Fibroblast of peridontal ligament (primary cell): ENCODE results near the gene CHMP6.
"Not testable (repeated sequence)": the region's sequence is repeated elsewhere in the genome, so short reads cannot be mapped to it uniquely, and the experiment has no call there.

Experiments
- DNase-seq: peaks from one replicate; pipeline ENCODE4 v3.0.0-alpha.2; 2010; ENCODE audit errors: extremely low read depth

The CHMP6 gene

GRCh38 chr17:81011951-81012350 is 20.3 kb downstream of the CHMP6 start:
- DNase-seq = no peak

DNA sequence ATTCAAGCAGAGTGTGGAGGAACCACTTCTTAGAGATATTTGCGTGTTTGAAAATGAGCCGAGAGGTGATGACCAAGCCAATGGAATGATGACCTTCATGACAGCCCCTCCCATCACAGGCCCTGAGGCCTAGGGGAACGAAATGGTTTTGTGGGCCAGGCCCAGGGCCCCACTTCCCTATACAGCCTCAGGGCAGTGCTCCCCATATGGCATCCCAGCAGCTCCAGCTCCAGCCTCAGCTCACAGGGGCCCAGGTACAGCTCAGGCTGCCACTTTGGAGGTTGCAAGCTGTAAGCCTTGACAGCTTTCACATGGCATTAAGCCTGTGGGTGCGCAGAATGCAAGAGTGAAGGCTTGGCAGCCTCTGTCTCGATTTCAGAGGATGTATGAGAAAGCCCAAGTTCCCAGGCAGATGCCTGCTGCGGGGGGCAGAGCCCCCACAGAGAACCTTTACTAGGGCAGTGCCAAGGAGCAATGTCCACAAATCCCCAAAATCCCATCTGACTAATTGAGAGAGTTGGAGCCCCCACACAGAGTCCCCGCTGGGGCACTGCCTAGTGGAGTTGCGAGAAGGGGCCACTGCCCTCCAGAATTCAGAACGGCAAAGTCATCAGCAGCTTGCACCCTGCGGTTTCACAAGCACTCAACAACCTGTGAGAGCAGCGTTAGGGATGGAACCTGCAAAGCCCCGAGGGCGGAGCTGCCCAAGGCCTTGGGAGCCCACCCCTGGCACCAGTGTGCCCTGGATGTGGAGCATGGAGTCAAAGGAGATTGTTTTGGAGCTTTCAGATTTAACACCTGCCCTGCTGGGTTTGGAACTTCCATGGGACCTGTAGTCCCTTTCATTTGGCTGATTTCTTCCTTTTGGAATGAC is 21.2 kb downstream of the CHMP6 start:
- DNase-seq = no peak

GRCh38 chr17:81013642-81014041 is 22.0 kb downstream of the CHMP6 start:
- no peak for DNase-seq

DNA sequence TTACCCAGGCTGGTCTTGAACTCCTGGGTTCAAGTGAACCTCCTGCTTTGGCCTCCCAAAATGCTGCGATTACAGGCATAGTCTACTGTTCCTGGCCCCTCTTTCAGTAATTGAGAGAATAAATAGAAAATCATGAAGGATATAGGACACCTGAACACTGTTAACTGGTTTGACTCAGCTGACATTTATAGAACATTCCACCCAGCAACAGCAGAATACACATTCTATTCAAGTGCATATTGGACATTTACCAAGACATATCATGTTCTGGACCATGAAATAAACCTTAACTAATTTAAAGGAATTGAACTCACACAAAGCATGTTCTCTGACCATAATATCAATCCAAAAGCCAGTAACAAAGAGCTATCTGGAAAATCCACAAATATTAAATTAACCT is 23.5 kb downstream of the CHMP6 start:
- DNase-seq = peak; percentile 37

DNA sequence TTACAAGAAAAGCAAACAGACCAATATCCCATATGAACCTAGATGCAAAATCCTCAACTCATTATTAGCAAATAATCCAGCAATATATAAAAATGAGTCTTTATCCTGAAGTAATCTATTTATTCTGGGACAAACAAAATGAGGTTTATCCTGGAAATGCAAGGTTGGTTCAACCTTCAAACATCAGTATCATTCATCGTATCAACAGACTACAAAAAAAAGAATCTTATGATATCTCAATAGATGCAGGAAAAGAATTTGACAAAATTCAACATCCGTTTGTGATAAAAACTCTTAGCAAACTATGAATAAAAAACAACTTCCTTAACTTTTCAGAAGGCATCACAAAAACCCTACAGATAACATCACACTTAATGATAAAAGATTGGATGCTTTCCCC is 24.9 kb downstream of the CHMP6 start:
- no peak for DNase-seq

DNA sequence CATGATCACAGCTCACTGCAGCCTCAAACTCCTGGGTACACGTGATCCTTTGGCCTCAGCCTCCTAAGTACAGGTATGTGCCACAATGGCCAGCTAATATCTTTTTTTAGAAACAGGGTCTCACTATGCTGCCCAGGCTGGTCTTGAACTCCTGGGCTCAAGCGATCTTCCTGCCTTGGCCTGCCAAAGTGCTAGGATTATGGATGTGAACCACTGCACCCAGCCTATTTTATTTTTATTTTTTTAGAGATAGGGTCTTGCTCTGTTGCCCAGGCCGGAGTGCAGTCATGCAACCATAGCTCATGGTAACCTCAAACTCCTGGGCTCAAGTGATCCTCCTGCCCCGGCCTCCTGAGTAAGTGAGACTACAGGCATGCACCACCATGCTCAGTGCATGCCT is 25.7 kb downstream of the CHMP6 start:
- not testable (repeated sequence) for DNase-seq

DNA sequence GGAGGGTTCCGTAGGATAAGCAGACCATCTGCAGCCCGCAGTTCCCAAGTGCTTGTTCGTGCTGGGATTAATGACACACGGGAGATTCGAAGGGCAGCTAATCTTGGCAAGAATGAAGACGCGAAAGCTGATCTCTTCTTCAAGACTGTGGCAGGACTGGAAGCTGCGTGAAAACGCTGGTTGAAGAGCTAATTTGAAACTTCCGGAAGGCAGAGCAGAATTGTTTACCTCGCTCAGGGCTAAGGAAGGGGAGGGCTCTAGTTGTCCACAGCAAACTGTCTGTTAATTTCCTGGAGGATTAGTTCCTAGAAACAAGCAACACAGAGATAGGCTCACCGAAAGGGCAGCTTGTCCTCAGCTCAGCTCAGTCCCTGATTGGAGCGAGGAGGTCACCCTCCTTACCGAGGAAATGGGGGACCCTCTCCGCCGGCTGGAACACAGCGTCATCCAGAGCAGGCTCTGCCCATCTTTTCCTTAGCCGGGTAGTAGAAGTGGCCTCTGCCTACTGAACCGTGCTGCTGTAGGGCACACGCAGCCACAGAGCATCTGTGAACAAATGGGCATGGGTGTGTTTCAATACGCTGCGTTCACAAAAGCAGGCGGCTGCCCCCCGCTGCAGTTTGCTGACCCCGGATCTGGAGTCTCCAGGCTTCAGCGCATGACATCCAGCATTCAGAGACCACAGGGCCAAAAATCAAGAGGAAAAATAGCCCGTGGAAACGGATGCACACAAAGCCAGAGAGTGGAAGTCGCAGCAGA is 26.6 kb downstream of the CHMP6 start:
- DNase-seq = peak; percentile 66

- DNase-seq = no peak
These were observed 28.2 kb downstream of the CHMP6 start for GRCh38 chr17:81019563-81020442.

DNA sequence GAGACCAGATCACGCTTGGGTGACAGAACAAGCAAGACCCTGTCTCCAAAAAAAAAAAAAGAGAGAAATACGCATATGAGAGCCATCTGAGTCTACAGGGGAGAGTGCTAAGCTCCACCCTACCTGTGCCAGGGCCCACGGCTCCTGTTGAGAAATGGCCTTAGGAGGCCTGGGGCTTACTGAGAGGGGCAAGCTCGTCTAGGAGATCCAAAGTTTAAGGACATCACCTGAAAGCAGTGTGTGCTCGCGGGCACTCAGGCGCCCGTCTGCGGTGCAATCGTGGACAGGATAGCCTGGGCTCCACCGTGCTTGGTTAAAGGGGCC is 28.8 kb downstream of the CHMP6 start:
- no peak for DNase-seq

DNA sequence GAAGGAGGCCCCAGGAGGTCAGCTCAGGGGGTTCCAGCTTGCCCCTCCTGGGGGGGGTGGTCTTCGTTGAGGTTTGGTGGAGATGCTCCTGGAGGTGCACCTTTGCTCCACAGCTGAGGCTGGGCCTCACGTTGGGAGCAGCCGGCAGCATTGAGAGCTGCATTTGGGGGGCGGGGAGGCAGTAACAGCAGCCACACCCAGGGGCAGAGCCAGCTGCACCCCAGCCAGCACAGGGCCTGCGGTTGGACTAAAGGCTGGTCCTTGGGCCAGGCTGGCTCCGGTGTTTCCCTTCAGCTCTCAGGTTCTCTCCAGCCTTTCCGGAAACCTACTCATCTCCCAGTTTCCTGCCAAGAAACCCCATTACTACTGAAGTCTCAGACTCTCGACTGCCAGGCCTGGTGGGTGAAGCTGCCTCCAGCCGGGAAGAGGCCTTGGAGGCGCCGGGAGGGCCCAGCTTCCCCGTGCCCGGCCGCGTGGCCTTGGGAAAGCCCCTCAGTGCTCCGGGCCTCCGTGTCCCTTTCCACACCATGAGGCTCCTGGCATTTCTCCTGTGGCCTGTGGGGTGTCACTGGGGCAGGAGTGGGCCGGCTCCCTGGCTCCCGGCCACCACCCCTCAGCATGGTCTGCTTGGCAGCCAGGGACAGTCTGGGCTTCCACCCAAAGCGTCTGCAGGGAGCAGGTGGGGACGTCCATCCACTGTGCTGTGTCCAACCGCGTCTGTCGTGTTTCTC is 29.3 kb downstream of the CHMP6 start:
- DNase-seq = no peak

GRCh38 chr17:81021531-81022343 is 30.1 kb downstream of the CHMP6 start:
- no peak for DNase-seq

DNA sequence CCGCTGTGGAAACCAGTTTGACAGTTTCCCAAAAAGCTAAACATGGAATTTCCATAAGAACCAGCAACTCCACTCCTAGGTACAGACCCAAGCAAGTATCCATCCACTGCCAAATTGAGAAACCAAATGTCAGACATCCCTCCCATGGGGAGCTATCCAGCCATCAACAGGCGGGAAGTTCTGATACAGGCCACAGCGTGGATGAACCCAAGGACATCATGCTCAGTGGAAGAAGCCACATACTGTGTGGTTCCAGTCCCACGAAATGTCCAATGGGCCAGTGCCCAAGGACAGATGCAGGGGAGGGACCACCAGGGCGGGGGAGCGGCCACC is 30.7 kb downstream of the CHMP6 start:
- no peak for DNase-seq

DNA sequence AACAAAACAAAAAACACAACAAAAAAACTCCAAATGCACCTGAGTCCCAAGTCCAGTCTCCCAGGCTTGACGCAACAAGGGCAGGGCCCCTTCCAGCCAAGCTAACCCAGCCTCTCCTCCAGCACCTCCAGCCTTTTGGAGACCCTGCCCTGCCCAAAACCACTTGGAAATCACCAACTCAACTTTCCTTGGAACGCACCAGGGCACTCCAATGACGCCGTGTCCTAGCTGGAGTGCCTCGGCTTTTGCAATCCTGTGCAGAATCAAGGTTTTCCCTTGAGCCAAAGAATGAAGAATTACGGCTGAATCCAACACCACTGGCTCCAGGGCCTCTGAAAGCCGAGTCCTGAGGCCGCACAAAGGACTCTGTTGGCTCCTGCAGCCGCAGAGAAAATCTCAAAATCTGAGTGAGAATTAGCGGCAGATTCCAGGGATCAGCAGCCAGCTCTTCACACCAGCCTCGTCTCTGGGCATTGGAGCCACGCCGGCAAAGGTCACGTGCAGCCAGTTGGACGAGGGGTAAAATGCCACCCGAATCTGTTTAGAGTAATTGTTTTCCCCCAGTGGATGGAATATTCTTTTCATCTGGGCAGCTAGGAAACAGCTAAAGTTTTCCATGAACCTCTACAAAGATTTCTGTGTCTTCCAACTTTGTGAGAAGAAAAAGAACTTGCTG is 33.6 kb downstream of the CHMP6 start:
- no peak for DNase-seq

DNA sequence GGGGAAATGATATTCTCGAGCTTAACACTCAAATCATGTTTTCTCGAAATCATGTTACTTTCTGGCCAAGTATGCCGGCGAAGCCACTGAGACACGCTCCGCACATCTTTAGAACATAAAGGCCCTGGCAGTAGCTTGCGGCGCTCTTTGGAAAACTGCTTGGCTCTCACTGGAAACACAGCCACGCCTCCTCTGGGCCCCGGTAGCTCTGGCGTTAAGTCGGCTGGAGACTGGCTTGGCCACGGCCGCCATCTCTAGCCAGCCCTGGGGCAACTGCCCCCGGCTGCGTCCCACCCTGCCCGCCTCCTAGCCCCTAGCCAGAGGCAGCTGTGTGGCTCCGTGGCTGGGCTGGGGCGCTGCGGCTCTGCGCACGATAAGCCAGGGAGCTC is 34.1 kb downstream of the CHMP6 start:
- DNase-seq = peak; percentile 52

- no peak for DNase-seq
These were observed 34.8 kb downstream of the CHMP6 start for GRCh38 chr17:81026266-81027036.

- no peak for DNase-seq
These were observed 35.4 kb downstream of the CHMP6 start for GRCh38 chr17:81027038-81027437.

GRCh38 chr17:81027591-81028505 is 36.2 kb downstream of the CHMP6 start:
- DNase-seq = no peak

DNA sequence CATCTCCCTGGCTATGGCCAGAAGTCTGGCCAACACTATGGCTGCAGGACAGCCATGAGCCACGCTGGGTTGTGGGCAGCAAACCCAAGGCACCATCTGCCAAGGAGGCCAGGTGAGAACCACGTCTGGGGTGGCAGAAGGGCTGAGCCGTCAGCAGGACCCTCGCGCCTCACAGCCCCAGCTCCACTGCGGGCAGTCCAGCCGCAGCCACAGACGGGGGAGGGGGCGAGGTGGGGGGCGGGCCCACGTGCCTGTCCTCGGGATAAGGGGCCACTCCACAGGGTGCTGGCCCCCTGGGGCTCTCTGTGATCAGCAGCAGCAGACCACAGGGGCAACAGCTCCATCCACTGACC is 36.8 kb downstream of the CHMP6 start:
- no peak for DNase-seq

GRCh38 chr17:81029859-81030258 is 38.2 kb downstream of the CHMP6 start:
- no peak for DNase-seq
